ENCODE data around the gene DNAH12.

DNAH12 gene

DNA sequence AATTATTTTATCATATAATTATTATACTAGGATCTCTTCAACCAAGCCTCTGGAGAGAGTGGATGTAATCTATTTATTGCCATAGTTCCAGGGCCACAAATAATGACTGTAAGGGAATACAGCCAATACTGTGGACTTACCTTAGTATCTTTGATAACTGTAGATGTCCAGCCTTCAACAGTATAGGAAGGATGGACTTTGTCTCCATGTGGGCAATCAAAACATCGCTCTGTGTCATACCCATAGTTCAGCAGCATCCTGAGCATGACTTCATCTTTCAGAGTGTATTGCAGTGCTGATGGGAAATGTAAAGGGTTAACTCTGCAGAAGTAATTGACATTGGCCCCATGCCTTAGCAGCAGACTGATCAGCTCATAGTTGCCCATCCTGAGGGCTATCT lies 265.9 kb downstream of the DNAH12 start:
- no peak overlapping the region for H2AFZ ChIP-seq (ENCODE audit: low read length)
- H3K27me3 ChIP-seq (replicated peaks; ENCODE audit: insufficient read depth, low read length) = no peaks in the 10 kb centered on the region
- no peak overlapping the region for H3K27ac ChIP-seq (ENCODE audit: low read length)
- H3K9me3 ChIP-seq (replicated peaks; ENCODE audit: insufficient read depth, low read length) = no peaks in the 10 kb centered on the region
- H3K79me2 ChIP-seq (ENCODE audit: low read length) = no peaks in the 10 kb centered on the region
- no peaks in the 10 kb centered on the region for H3K9me2 ChIP-seq (replicated peaks; ENCODE audit: insufficient read depth, low read length)
- H3K4me3 ChIP-seq (ENCODE audit: low read length) = no peak overlapping the region
- TF ChIP-seq EZH2 (optimal IDR thresholded peaks at IDR 0.05; ENCODE audit: low read depth, low read length) (no peak), EZH2phosphoT487 (IDR thresholded peaks at IDR 0.05; ENCODE audit: low read length) (no peak)
- TF ChIP-seq, protein P1, sequence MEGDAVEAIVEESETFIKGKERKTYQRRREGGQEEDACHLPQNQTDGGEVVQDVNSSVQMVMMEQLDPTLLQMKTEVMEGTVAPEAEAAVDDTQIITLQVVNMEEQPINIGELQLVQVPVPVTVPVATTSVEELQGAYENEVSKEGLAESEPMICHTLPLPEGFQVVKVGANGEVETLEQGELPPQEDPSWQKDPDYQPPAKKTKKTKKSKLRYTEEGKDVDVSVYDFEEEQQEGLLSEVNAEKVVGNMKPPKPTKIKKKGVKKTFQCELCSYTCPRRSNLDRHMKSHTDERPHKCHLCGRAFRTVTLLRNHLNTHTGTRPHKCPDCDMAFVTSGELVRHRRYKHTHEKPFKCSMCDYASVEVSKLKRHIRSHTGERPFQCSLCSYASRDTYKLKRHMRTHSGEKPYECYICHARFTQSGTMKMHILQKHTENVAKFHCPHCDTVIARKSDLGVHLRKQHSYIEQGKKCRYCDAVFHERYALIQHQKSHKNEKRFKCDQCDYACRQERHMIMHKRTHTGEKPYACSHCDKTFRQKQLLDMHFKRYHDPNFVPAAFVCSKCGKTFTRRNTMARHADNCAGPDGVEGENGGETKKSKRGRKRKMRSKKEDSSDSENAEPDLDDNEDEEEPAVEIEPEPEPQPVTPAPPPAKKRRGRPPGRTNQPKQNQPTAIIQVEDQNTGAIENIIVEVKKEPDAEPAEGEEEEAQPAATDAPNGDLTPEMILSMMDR (IDR thresholded peaks at IDR 0.05; ENCODE audit: low read length) = no peak
- no peak for DNase-seq
- no peaks in the 10 kb centered on the region for H3K4me1 ChIP-seq (ENCODE audit: low read length)
- H3K36me3 ChIP-seq (replicated peaks; ENCODE audit: insufficient read depth, low read length) = peaks cover 3% of the 10 kb centered on the region; the same call in 1 of the 2 replicates
- H3K4me2 ChIP-seq (ENCODE audit: low read depth, low read length) = no peak overlapping the region
- no peaks in the 10 kb centered on the region; the same call in 1 of the 2 replicates for H3F3A ChIP-seq (ENCODE audit: insufficient read depth, low read length)
- no peaks in the 10 kb centered on the region for H4K20me1 ChIP-seq (ENCODE audit: insufficient read depth, low read length)
- H3K9ac ChIP-seq (ENCODE audit: low read length) = no peak overlapping the region

DNA sequence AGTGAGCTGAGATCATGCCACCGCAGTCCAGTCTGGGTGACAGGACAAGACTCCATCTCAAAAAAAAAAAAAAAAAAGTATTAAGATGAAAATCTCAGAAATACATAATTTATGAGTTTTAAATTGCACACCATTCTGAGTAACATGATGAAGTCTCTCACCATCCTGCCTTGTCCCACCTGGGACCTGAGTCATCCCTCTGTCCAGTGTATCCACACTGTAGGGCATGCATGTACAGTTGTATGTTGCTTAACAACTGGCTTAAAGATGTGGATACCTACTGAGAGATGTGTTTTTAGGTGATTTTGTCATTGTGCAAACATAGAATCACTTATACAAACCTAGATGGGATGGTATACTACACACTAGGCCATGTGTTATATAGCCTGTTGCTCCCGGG lies 268.8 kb downstream of the DNAH12 start:
- Histone ChIP-seq H3K9ac (ENCODE audit: low read length) (no peak overlapping the region), H3F3A (ENCODE audit: insufficient read depth, low read length) (no peaks in the 10 kb centered on the region; the same call in 1 of the 2 replicates), H3K27ac (ENCODE audit: low read length) (no peak overlapping the region), H3K9me2 (replicated peaks; ENCODE audit: insufficient read depth, low read length) (no peaks in the 10 kb centered on the region), H3K27me3 (replicated peaks; ENCODE audit: insufficient read depth, low read length) (no peaks in the 10 kb centered on the region), H3K4me3 (ENCODE audit: low read length) (no peak overlapping the region), H3K4me2 (ENCODE audit: low read depth, low read length) (no peak overlapping the region), H3K9me3 (replicated peaks; ENCODE audit: insufficient read depth, low read length) (no peaks in the 10 kb centered on the region), H3K79me2 (ENCODE audit: low read length) (no peaks in the 10 kb centered on the region), H4K20me1 (ENCODE audit: insufficient read depth, low read length) (no peaks in the 10 kb centered on the region), H3K36me3 (replicated peaks; ENCODE audit: insufficient read depth, low read length) (peaks cover 6% of the 10 kb centered on the region; the same call in 1 of the 2 replicates), H3K4me1 (ENCODE audit: low read length) (no peaks in the 10 kb centered on the region), H2AFZ (ENCODE audit: low read length) (no peak overlapping the region)
- DNase-seq = no peak
- TF ChIP-seq EZH2phosphoT487 (IDR thresholded peaks at IDR 0.05; ENCODE audit: low read length) = no peak
- no peak for TF ChIP-seq EZH2 (optimal IDR thresholded peaks at IDR 0.05; ENCODE audit: low read depth, low read length)
- TF ChIP-seq, protein P1 (IDR thresholded peaks at IDR 0.05; ENCODE audit: low read length) = no peak

DNA sequence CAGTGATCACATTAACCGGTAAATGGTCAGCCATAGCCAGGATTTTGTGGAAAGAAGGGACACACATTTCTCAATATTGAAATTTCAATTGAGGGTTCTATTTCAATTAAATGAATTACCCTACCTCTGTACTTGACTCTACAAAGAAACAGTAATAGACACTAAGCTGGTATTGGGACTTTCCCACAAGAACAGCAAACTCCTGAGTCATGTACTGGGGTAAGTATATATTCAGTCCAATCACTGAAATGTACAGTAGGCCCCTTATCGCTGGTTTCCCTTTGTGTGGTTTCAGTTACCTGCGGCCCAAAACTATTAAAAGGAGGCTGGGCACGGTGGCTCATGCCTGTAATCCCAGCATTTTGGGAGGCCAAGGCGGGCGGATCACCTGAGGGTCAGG lies 269.3 kb downstream of the DNAH12 start:
- H3K4me3 ChIP-seq (ENCODE audit: low read length) = no peak overlapping the region
- no peak overlapping the region for H3K9ac ChIP-seq (ENCODE audit: low read length)
- H2AFZ ChIP-seq (ENCODE audit: low read length) = no peak overlapping the region
- H3K79me2 ChIP-seq (ENCODE audit: low read length) = no peaks in the 10 kb centered on the region
- no peaks in the 10 kb centered on the region for H3K9me3 ChIP-seq (replicated peaks; ENCODE audit: insufficient read depth, low read length)
- no peaks in the 10 kb centered on the region for H3K9me2 ChIP-seq (replicated peaks; ENCODE audit: insufficient read depth, low read length)
- no peaks in the 10 kb centered on the region for H4K20me1 ChIP-seq (ENCODE audit: insufficient read depth, low read length)
- H3F3A ChIP-seq (ENCODE audit: insufficient read depth, low read length) = no peaks in the 10 kb centered on the region; the same call in 1 of the 2 replicates
- no peak for DNase-seq
- no peak overlapping the region for H3K27ac ChIP-seq (ENCODE audit: low read length)
- no peaks in the 10 kb centered on the region for H3K27me3 ChIP-seq (replicated peaks; ENCODE audit: insufficient read depth, low read length)
- no peak overlapping the region for H3K4me2 ChIP-seq (ENCODE audit: low read depth, low read length)
- peaks cover 6% of the 10 kb centered on the region; the same call in 1 of the 2 replicates for H3K36me3 ChIP-seq (replicated peaks; ENCODE audit: insufficient read depth, low read length)
- H3K4me1 ChIP-seq (ENCODE audit: low read length) = no peaks in the 10 kb centered on the region
- TF ChIP-seq EZH2phosphoT487 (IDR thresholded peaks at IDR 0.05; ENCODE audit: low read length) (no peak), EZH2 (optimal IDR thresholded peaks at IDR 0.05; ENCODE audit: low read depth, low read length) (no peak)
- TF ChIP-seq, protein P1 (IDR thresholded peaks at IDR 0.05; ENCODE audit: low read length) = no peak

All from MM.1S (cell line).